ENCODE measurements around the gene MGST3.

- TF ChIP-seq CTCF (IDR thresholded peaks at IDR 0.05) (no peak), POLR2A (IDR thresholded peaks at IDR 0.05) (no peak)
Measured at GRCh38 chr1:165688046-165688445, 57.0 kb downstream of the MGST3 start.

All from body of pancreas (tissue), 4 donors.